Middle frontal gyrus (tissue), 1 donor: ENCODE measurements around the gene ABCA13.

Source experiments
- DNase-seq: peaks from one replicate; pipeline ENCODE4 v3.0.0-alpha.2; 2015; ENCODE audit warnings: low spot score; ENCODE audit errors: extremely low spot score

Gene ABCA13

DNA sequence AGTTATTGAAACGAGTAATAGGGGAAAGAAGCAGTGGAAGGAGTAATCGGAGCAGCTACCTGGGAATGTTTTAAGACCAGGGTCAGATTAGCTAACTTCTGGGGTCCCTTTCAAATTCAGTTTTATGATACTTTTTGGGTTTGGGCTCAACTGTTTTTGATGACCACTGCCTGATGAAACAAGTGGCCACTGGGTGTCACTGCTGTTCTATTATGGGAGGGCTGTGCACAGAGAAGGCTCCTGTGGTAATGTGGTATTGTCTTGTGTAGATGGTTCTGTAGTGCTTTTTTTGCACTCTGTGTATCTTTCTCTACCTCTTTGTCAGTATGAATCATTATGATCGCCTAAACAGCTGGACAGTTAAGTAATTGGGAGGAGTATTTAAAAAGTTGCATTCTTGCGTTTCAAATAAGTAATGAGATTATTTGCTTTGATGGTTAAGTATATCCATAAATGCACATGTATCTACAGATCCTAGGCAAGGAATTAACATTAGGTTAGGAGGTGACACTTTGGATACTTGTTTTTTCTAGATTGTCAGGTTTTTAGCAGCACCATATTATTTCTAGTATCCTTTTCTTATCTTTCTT, 128.4 kb downstream of the ABCA13 start:
- peak; percentile 53 for DNase-seq

DNA sequence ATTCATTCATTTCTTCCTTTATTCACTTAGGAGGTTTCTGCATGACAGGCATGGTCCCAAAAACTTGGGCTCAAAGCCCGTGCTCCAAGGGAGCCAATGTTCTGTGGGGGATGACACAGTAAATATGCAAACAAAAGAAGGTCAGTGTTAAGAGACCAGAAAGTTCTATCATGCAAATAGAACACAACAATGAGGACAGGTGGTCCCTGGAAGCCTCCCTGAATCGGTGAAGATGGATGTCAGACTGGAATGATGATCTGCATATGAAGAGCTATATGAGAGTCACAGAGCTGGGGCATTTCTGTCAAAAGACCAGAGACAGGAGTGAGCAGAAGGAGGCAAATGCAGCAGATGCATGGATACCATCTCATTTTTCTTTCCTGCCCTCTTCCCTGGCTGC, 129.0 kb downstream of the ABCA13 start:
- DNase-seq = no peak

- DNase-seq = no peak
These were observed 129.9 kb downstream of the ABCA13 start for GRCh38 chr7:48301201-48301600.

DNA sequence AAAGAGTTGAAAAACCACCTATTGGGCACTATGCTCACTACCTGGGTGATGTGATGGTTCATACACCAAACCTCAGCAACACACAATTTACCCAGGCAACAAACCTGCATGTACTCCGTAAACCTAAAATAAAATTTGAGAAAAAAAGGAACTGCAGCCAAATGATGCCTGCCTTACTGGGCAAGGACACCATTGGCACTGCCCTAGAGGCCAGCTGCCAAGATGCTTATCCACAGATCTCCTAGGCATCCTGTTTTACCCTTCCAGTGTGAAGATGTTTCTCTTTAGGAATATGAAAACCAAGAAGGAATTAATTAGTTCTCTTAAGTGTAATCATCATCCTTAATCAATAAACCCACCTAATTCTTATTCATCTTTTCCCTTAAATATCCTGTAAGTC, 133.4 kb downstream of the ABCA13 start:
- no peak for DNase-seq

- DNase-seq = no peak
These were observed 134.4 kb downstream of the ABCA13 start for GRCh38 chr7:48305661-48306060.

DNA sequence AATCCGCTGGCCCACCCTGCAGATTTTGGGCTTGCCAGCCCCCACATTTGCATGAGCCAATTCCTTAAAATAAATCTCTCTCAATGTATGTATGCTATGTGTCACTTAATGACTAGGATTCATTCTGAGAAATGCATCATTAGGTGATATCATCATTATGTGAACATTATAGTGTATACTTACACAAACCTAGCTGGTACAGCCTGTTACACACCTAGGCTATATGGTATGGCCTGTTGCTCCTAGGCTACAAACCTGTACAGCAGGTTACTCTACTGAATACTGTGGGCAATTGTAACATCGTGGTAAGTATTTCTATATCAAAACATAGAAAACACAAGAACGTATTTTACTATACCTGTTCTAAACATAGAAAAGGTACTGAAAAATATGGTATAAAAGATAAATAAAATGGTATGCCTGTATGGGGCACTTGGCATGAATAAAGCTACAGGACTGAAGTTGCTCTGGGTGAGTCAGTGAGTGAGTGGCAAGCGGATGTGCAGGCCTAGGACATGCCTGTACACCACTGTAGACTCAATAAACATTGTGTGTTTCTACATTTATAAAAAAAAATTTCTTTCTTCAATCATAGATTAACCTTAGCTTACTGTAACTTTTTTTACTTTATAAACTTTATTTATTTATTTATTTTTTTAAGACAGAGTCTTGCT, 135.9 kb downstream of the ABCA13 start:
- no peak for DNase-seq

DNA sequence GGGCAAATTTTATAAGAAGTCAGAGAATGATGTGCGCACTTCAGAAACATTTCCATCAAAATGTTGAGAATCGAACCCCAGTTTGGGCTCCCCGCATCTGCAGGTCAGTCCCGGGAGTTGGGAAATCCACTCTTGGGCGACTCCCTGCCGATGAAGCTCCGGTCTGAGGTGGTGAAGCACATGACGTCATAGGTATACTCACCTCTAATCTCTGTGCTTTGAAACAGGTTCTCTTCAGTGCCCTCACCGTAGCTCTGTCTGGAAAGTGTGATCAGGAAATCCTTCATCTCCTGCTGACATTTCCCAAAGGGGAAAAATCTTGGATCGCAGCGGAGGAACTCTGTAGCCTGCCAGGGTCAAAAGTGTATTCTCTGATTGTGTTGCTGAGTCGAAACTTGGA, 138.5 kb downstream of the ABCA13 start:
- no peak for DNase-seq

GRCh38 chr7:48311464-48312100, 140.3 kb downstream of the ABCA13 start:
- DNase-seq = no peak

DNA sequence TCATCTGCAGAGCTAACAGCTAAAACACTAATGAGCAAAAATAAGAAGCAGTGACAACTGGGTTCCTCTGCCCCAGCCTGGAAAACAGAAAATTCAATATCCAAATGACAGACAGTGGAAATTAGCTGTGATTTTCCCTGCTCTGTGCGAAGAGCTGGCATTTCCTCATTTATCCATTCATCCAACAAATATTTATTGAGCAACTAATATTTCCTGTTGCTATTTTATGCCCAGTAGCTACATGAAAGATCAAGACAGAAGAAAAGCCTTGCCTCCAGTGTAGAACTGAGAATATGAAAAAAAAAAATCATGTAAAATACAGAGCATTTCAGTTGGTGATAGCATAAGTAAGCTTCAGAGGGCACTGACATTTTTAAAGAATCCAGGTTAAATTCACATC, 140.9 kb downstream of the ABCA13 start:
- DNase-seq = no peak

DNA sequence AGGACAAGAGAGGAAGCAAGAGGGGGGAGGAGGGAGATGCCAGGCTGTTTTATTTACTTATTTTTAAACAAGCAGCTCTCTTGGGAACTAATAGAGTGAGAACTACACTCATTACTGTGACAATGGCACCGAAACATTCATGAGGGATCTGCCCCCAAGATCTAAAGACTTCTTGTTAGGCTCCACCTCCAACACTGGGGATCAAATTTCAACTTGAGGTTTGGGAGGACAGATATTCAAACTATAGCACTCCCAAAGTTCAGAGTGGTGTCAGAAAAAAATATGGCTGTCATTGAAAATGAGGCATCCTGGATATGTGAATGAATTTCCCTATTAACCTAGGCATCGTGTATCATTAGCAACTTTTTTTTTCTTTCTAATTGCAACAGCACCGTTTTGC, 145.5 kb downstream of the ABCA13 start:
- no peak for DNase-seq

DNA sequence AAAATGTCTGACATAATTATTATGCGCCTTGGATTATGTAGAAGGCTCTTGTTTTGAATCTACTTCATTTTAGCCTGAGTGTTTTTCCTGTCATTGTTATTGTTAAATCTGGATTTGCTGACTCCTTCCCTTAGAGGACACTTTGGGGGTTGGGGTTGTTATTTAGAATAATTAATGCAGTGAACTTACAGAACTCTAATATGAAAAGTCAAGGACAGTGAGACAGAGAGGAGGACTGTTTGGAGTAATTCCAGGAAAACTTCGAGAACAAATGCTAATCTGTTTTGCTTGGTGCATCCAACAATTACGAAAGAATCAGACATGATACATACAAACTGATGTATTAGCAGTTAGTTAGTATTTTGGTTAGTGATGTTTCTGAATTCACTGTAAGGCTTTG, 146.1 kb downstream of the ABCA13 start:
- no peak for DNase-seq

DNA sequence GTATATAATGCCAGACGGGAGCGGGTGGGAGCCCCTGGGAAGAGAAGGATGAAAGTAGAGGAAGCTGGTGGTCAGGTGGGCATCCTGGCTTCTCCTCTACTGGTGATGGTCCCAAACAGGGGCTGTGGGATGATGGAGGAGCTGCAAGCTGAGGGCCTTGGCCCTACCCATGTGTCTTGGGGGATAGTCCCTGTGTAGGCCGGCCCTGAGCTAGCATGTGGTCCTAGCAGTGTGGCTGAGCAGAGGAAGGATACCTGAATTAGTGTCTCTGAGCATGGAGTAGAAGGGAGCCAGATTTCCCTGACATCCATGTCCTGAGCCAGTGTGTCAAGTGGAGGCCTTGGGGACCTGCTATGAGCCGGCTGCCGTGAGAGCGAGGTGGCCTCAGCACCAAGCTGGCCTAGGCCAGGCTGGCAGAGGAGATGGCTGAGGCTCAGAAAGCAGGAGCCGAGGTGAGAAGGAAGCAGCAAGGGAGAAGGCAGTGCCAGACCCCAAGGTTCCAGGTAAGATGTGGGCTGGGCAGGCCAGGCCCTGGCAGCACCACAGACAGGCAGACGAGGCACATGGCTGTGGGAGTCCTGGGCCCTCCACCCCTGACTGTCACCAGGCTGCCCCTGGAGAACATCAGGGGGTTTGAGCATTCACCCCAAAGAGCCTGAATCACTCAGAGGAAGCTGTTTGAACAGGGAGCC, 150.2 kb downstream of the ABCA13 start:
- no peak for DNase-seq

GRCh38 chr7:48337012-48337621, 165.9 kb downstream of the ABCA13 start:
- no peak for DNase-seq

DNA sequence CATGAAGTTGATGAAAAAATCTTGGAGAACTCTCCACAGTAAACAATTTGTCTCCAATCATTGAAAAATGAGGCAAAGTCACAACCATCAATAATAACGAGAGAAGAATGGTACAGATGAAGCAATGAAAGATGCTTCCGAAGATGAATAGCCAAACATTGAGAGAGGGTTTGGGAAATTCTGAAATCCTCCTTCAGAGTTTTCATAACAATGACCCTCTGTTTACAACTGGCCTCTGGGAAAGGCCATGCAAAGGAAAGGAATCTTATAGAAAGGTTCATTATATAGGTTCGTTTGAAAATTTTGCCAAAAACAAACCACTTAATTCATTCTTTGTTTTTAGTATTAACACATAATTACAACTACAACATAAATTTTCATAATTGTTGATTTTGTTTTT, 166.5 kb downstream of the ABCA13 start:
- no peak for DNase-seq

- no peak for DNase-seq
These were observed 176.1 kb downstream of the ABCA13 start for GRCh38 chr7:48347230-48347825.

DNA sequence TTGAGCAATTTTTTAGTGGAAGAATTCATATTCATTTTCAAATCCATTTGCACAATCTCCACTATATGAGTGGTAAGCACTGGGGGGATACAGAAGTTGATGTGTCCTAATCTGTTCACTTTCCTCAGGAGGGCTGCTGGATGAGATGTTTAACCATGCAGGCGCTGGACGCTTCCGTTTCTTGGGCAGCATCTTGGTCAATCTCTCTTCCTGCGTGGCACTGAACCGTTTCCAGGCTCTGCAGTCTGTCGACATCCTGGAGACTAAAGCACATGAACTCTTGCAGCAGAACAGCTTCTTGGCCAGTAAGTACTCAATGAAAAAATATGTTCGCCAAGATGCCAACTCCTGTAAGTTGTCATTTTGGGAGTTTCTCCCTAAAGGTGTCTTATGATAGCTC, 179.3 kb downstream of the ABCA13 start:
- no peak for DNase-seq

GRCh38 chr7:48351900-48352299, 180.6 kb downstream of the ABCA13 start:
- no peak for DNase-seq

- DNase-seq = no peak
These were observed 184.1 kb downstream of the ABCA13 start for GRCh38 chr7:48355346-48355745.

GRCh38 chr7:48360574-48360973, 189.3 kb downstream of the ABCA13 start:
- DNase-seq = no peak

DNA sequence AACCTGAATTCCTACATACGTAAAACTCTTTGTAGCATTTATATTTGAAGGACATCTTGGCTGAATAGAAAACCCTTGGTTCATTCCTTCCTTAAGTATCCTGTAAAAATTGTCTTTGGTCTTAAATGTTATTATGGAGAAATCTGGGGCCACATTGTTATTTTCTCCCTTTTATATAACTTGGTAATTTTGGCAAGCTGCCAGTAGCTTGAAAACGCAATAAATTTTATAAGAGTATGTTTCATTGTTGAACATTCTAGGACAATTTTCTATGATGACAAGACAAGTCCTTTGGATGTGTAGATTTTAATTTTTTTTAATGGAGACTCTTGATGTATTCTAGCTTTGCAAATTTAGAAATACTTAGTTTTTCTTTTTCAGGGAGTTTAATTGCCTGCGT, 191.9 kb downstream of the ABCA13 start:
- DNase-seq = no peak

- peak; percentile 15 for DNase-seq
These were observed 193.8 kb downstream of the ABCA13 start for GRCh38 chr7:48365010-48365409.

GRCh38 chr7:48366096-48366495, 194.8 kb downstream of the ABCA13 start:
- DNase-seq = no peak
